Fibroblast of lung (primary cell): ENCODE results near the gene CRLF1. TPM values are rescaled to one million over a fixed set of nuclear protein-coding genes. Genes with fewer than 3 reads are reported as not detected.

Experiments
- DNase-seq, 2 donors: peaks; one replicate each; pipeline versions ENCODE4 v3.0.0 to v3.0.0-alpha.2; 2010; ENCODE audit warnings: low read depth in 2 of 2
- H2AFZ ChIP-seq: 2 replicates; pipeline ENCODE4 v1.5.1; 2012; ENCODE audit warnings: low read length, control low read depth, inconsistent platforms
- H3K27ac ChIP-seq: 2 replicates; pipeline ENCODE4 v1.5.1; 2011; ENCODE audit warnings: low read length, control low read depth; ENCODE audit not compliant: insufficient read depth
- H3K27me3 ChIP-seq: 2 replicates; pipeline ENCODE4 v1.5.1; 2011; ENCODE audit warnings: mild to moderate bottlenecking, low read length; ENCODE audit not compliant: control insufficient read depth, insufficient read depth
- H3K36me3 ChIP-seq: 2 replicates; pipeline ENCODE4 v1.5.1; 2011; ENCODE audit warnings: low read length; ENCODE audit not compliant: control insufficient read depth, insufficient read depth
- H3K4me1 ChIP-seq: 2 replicates; pipeline ENCODE4 v1.5.1; 2011; ENCODE audit warnings: low read length; ENCODE audit not compliant: control insufficient read depth, insufficient read depth; ENCODE audit errors: extremely low read depth
- H3K4me2 ChIP-seq: 2 replicates; pipeline ENCODE4 v1.5.1; 2011; ENCODE audit warnings: low read length, control low read depth; ENCODE audit not compliant: insufficient read depth; ENCODE audit errors: extremely low read depth
- H3K4me3 ChIP-seq, 4 experiments: fragments of 200-600 bp in 1 of 4; sonication (generic) in 1 of 4; replicated peaks in 1 of 4; 2 replicates each; pipeline ENCODE4 v1.5.1; 2011 to 2016; ENCODE audit warnings: low read length in 4 of 4, low read depth in 3 of 4, mild to moderate bottlenecking in 3 of 4, control low read depth in 2 of 4, inconsistent platforms in 1 of 4, mixed read lengths in 1 of 4; ENCODE audit not compliant: insufficient read depth in 1 of 4; ENCODE audit errors: control extremely low read depth in 1 of 4
- H3K79me2 ChIP-seq: 2 replicates; pipeline ENCODE4 v1.5.1; 2012; ENCODE audit warnings: mild to moderate bottlenecking, low read length, inconsistent platforms; ENCODE audit not compliant: control insufficient read depth, insufficient read depth
- H3K9ac ChIP-seq: 2 replicates; pipeline ENCODE4 v1.5.1; 2011; ENCODE audit warnings: mild to moderate bottlenecking, low read length, control low read depth; ENCODE audit not compliant: insufficient read depth
- H3K9me3 ChIP-seq: 2 replicates; pipeline ENCODE4 v1.5.1; 2012; ENCODE audit warnings: low read depth, low read length; ENCODE audit not compliant: control insufficient read depth, insufficient read depth
- H4K20me1 ChIP-seq: 2 replicates; pipeline ENCODE4 v1.5.1; 2011; ENCODE audit warnings: low read length; ENCODE audit not compliant: control insufficient read depth, insufficient read depth; ENCODE audit errors: extremely low read depth
- CTCF ChIP-seq, 2 donors: IDR thresholded peaks in 1 of 2; conservative IDR thresholded peaks in 1 of 2; 1 replicate in 1 of 2; 2 replicates in 1 of 2; pipeline ENCODE4 v1.5.1; 2011 to 2012; ENCODE audit warnings: low read length in 2 of 2, control low read depth in 1 of 2, inconsistent platforms in 1 of 2, low read depth in 1 of 2, mild to moderate bottlenecking in 1 of 2
- EZH2 ChIP-seq: IDR thresholded peaks from 2 replicates; pipeline ENCODE4 v1.5.1; 2012; ENCODE audit warnings: low read length, control low read depth, mild to moderate bottlenecking; ENCODE audit errors: missing control alignments
- polyA plus RNA-seq, 2 donors: library from polyadenylated mRNA; depleted of rRNA in 1 of 2; stranded (reverse) in 1 of 2; unstranded in 1 of 2; fragments of >200 nt; gene quantifications; 2 replicates each; pipeline ENCODE4 v1.2.1, GENCODE V29; 2011 to 2012; ENCODE audit warnings: missing spikeins in 1 of 2
- total RNA-seq: library from RNA; depleted of rRNA; stranded (reverse); fragments of >200 nt; gene quantifications from 2 replicates; pipeline ENCODE4 v1.2.1, GENCODE V29; 2014

Gene CRLF1
- total and polyA plus RNA-seq, 2 donors (not counting 1 experiment from before 2014, with no cell fraction given): 2.2 to 2.5 TPM

DNA sequence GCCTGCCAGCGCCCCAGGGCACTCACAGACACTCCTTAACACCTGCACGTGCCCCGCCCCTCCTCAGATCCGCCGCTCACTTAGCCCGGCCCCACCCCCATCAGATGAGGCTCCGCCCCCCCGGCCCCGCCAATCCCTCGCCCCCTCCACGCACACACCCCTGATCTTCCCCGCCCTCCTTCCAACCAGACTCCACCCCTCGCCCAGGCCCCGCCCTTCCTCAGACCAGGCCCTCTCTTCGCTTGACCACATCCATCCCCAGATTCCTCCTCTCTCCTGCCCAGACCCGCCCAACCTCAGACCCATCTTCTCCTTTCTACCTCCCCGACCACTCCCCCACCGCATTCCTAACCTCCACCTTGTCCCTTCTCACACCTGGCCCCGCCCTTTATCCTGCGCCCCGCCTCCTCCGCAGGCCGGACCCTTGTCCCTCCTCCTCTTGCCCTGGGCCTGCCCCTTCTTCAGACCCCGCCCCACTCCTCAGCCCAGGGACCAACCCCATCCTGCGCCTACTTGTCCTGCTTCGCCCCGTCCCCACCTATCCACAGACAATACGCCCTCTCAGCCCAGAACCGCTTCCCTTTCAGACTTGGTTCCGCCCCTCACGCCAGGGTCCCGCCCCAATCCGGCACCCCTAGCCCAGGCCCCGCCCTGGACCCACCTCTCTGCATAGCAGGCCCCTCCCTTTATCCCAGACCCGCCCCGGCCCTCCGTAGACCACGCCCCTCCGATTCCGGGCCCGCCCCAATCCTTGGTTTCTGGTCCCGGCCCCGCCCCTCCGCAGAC lies 29.8 kb upstream of the CRLF1 start:
- Histone ChIP-seq H3K36me3 (no peaks in the 10 kb centered on the region), H3K27ac (no peak overlapping the region), H3K27me3 (no peaks in the 10 kb centered on the region), H3K4me2 (peak overlapping the region; percentile 87), H3K9ac (peak overlapping the region; percentile 7), H4K20me1 (no peaks in the 10 kb centered on the region), H3K4me3 (peak overlapping the region; percentile 48 to 93 (median 57)), H2AFZ (peak overlapping the region; percentile 89), H3K79me2 (no peaks in the 10 kb centered on the region), H3K9me3 (no peaks in the 10 kb centered on the region), H3K4me1 (peaks cover 6% of the 10 kb centered on the region)
- TF ChIP-seq EZH2 (no peak), CTCF (conservative IDR thresholded peaks at IDR 0.05 in 1 of 2, IDR thresholded peaks at IDR 0.05 in 1 of 2; ENCODE audit: low read depth in 1 of 2, low read length in 2 of 2) (no peak)
- DNase-seq: peak; percentile 94 to 96

GRCh38 chr19:18635831-18636182 lies 29.2 kb upstream of the CRLF1 start:
- Histone ChIP-seq H3K9me3 (no peaks in the 10 kb centered on the region), H3K9ac (no peak overlapping the region), H3K27ac (no peak overlapping the region), H3K36me3 (no peaks in the 10 kb centered on the region), H3K4me3 (no peak overlapping the region), H3K27me3 (no peaks in the 10 kb centered on the region), H2AFZ (no peak overlapping the region), H4K20me1 (no peaks in the 10 kb centered on the region), H3K4me2 (no peak overlapping the region), H3K4me1 (peaks cover 6% of the 10 kb centered on the region), H3K79me2 (no peaks in the 10 kb centered on the region)
- DNase-seq: no peak
- no peak for TF ChIP-seq EZH2
- no peak for TF ChIP-seq CTCF (conservative IDR thresholded peaks at IDR 0.05 in 1 of 2, IDR thresholded peaks at IDR 0.05 in 1 of 2; ENCODE audit: low read depth in 1 of 2, low read length in 2 of 2)

- Histone ChIP-seq H3K9me3 (no peaks in the 10 kb centered on the region), H4K20me1 (no peaks in the 10 kb centered on the region), H3K9ac (no peak overlapping the region), H3K27ac (no peak overlapping the region), H3K27me3 (no peaks in the 10 kb centered on the region), H2AFZ (no peak overlapping the region), H3K36me3 (no peaks in the 10 kb centered on the region), H3K79me2 (no peaks in the 10 kb centered on the region), H3K4me1 (peaks cover 6% of the 10 kb centered on the region), H3K4me2 (no peak overlapping the region), H3K4me3 (no peak overlapping the region)
- DNase-seq: peak in 1 of 2 donors; percentile 76
- TF ChIP-seq CTCF (conservative IDR thresholded peaks at IDR 0.05 in 1 of 2, IDR thresholded peaks at IDR 0.05 in 1 of 2; ENCODE audit: low read depth in 1 of 2, low read length in 2 of 2) (no peak), EZH2 (no peak)
Measured at GRCh38 chr19:18634612-18635297, 28.2 kb upstream of the CRLF1 start.
